ENCODE results near the gene GGN.
"Not testable (repeated sequence)": the region's sequence is repeated elsewhere in the genome, so short reads cannot be mapped to it uniquely, and the experiment has no call there.

DNA sequence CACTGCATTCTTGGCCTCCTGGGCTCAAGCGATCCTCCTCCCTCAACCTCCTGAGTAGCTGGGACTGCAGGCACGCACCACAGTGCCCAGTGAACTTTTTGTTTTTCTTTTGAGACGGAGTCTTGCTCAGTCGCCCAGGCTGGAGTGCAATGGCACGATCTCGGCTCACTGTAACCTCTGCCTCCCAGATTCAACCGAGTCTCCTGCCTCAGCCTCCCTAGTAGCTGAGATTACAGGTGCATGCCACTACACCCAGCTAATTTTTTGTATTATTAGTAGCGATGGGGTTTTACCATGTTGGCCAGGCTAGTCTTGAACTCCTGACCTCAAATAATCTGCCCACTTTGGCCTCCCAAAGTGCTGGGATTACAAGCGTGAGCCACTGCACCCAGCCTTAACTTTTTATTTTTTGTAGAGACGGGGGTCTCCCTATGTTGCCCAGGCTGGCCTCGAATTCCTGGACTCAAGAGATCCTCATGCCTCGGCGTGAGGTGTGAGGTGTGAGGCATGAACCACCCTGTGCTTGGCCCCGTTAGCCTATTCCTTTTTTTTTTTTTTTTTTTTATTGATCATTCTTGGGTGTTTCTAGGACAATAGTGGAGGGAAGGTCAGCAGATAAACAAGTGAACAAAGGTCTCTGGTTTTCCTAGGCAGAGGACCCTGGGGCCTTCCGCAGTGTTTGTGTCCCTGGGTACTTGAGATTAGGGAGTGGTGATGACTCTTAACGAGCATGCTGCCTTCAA lies 24.7 kb downstream of the GGN start:
- not testable (repeated sequence) for TF ChIP-seq POLR2A (IDR thresholded peaks at IDR 0.05)
- TF ChIP-seq, protein P1, sequence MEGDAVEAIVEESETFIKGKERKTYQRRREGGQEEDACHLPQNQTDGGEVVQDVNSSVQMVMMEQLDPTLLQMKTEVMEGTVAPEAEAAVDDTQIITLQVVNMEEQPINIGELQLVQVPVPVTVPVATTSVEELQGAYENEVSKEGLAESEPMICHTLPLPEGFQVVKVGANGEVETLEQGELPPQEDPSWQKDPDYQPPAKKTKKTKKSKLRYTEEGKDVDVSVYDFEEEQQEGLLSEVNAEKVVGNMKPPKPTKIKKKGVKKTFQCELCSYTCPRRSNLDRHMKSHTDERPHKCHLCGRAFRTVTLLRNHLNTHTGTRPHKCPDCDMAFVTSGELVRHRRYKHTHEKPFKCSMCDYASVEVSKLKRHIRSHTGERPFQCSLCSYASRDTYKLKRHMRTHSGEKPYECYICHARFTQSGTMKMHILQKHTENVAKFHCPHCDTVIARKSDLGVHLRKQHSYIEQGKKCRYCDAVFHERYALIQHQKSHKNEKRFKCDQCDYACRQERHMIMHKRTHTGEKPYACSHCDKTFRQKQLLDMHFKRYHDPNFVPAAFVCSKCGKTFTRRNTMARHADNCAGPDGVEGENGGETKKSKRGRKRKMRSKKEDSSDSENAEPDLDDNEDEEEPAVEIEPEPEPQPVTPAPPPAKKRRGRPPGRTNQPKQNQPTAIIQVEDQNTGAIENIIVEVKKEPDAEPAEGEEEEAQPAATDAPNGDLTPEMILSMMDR (IDR thresholded peaks at IDR 0.05): not testable (repeated sequence)

All from thyroid gland (tissue), 4 donors.